Kidney (tissue), 14 donors: ENCODE measurements around the gene COL5A2. TPM values are rescaled to one million over a fixed set of nuclear protein-coding genes. Genes with fewer than 3 reads are reported as not detected.

ENCODE experiments used
- DNase-seq, 5 donors: peaks; one replicate each; pipeline ENCODE4 v3.0.0-alpha.2; 2013 to 2020
- FAIRE-seq: peaks from 2 replicates; lab custom pipeline; 2012; peaks lifted over from hg19 to GRCh38; lab: Jason Lieb, UNC
- H3K27ac ChIP-seq, 2 donors: one replicate each; pipeline ENCODE4 v1.7.0; 2013; ENCODE audit warnings: low read depth in 2 of 2, low read length in 2 of 2, inconsistent platforms in 1 of 2
- H3K27me3 ChIP-seq: one replicate; pipeline ENCODE4 v1.7.1; 2013; ENCODE audit warnings: low read length, inconsistent platforms; ENCODE audit not compliant: control insufficient read depth, insufficient read depth
- H3K36me3 ChIP-seq, 3 donors: one replicate each; pipeline versions ENCODE4 v1.7.0 to v1.7.1; 2013; ENCODE audit warnings: low read length in 3 of 3, control low read depth in 1 of 3, inconsistent platforms in 1 of 3; ENCODE audit not compliant: insufficient read depth in 3 of 3, control insufficient read depth in 2 of 3
- H3K4me1 ChIP-seq, 3 donors: one replicate each; pipeline versions ENCODE4 v1.7.0 to v1.7.1; 2013; ENCODE audit warnings: low read length in 3 of 3, inconsistent platforms in 1 of 3, low read depth in 1 of 3; ENCODE audit not compliant: control insufficient read depth in 2 of 3, insufficient read depth in 2 of 3
- H3K4me3 ChIP-seq, 3 donors: one replicate each; pipeline versions ENCODE4 v1.7.0 to v1.8.1; 2013; ENCODE audit warnings: low read length in 3 of 3, control low read depth in 1 of 3, inconsistent platforms in 1 of 3
- H3K9ac ChIP-seq, 3 donors: one replicate each; pipeline versions ENCODE4 v1.7.0 to v1.7.1; 2013; ENCODE audit warnings: low read length in 3 of 3, control low read depth in 1 of 3, inconsistent platforms in 1 of 3
- H3K9me3 ChIP-seq, 3 donors: one replicate each; pipeline versions ENCODE4 v1.7.0 to v1.7.1; 2013; ENCODE audit warnings: low read length in 3 of 3, control low read depth in 1 of 3, inconsistent platforms in 1 of 3; ENCODE audit not compliant: control insufficient read depth in 2 of 3, insufficient read depth in 1 of 3
- intact Hi-C: fragments of 100-400 bp; cut with DNase I; formaldehyde crosslinking; loops from one replicate; pipeline ENCODE4 v1.11.1; 2022
- polyA plus RNA-seq: library from polyadenylated mRNA; stranded (reverse); fragments of 350-450 nt; fragmentation: Illumina TruSeq; extraction: RNeasy Lipid Tissue Mini Kit (QIAGEN cat#74804); gene quantifications from one replicate; pipeline ENCODE4 v1.2.3, GENCODE V29; 2014; ENCODE audit warnings: low read depth, low replicate concordance; ENCODE audit not compliant: insufficient read depth
- total RNA-seq: library from RNA; stranded (reverse); fragmentation: NEBNext Ultra II Directional; extraction: Animal tissue kit (Norgen Biotek cat#: 25700); gene quantifications from one replicate; pipeline ENCODE4 v1.2.1, GENCODE V29; 2021
- TF ChIP-seq, protein P1 (sequence below): IDR thresholded peaks from 3 replicates; pipeline ENCODE4 v1.5.1; 2012; ENCODE audit warnings: mild to moderate bottlenecking, moderate library complexity, borderline replicate concordance; ENCODE audit not compliant: insufficient read depth; ENCODE audit errors: extremely low read depth
- donor health status: control.
- donor health status: control.
- donor health status: control.
- donor health status: control.
- donor health status: control.
- donor health status: DM: yes; HTN: yes; CAD: no.
- donor health status: Normal renal cell carcinoma (clear cell type).

COL5A2 gene
- total and polyA plus RNA-seq, 2 donors from 2014 or later: 3.6 to 12.3 TPM

DNA sequence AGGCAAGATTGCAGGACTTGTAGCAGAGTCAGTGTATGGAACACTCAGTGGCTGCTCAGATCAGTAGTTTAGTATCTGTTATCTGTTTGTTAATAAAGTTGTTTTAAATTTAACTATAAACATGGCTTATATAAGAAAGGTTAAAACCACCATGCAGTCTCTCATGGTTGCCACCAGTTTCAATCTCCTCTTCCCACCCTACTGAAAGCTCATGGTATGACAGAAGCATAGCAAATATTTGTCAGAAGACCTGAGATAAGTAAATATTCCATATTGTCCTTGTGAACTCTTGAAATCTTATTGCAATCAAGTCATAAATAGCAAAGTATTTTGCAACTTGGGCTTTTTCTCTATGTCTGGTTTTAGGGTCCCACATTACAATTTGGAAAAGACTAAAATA is 2.1 kb upstream of the COL5A2 start:
- TF ChIP-seq, protein P1, sequence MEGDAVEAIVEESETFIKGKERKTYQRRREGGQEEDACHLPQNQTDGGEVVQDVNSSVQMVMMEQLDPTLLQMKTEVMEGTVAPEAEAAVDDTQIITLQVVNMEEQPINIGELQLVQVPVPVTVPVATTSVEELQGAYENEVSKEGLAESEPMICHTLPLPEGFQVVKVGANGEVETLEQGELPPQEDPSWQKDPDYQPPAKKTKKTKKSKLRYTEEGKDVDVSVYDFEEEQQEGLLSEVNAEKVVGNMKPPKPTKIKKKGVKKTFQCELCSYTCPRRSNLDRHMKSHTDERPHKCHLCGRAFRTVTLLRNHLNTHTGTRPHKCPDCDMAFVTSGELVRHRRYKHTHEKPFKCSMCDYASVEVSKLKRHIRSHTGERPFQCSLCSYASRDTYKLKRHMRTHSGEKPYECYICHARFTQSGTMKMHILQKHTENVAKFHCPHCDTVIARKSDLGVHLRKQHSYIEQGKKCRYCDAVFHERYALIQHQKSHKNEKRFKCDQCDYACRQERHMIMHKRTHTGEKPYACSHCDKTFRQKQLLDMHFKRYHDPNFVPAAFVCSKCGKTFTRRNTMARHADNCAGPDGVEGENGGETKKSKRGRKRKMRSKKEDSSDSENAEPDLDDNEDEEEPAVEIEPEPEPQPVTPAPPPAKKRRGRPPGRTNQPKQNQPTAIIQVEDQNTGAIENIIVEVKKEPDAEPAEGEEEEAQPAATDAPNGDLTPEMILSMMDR: no peak
- no peaks in the 10 kb centered on the region for H3K36me3 ChIP-seq
- no peaks in the 10 kb centered on the region for H3K9me3 ChIP-seq
- no peak overlapping the region for H3K4me3 ChIP-seq
- no peaks in the 10 kb centered on the region for H3K4me1 ChIP-seq
- FAIRE-seq (no peak), DNase-seq (no peak)
- no peak overlapping the region for H3K27ac ChIP-seq
- H3K9ac ChIP-seq: no peak overlapping the region
- H3K27me3 ChIP-seq: no peaks in the 10 kb centered on the region
- intact Hi-C loops: no loop called here

DNA sequence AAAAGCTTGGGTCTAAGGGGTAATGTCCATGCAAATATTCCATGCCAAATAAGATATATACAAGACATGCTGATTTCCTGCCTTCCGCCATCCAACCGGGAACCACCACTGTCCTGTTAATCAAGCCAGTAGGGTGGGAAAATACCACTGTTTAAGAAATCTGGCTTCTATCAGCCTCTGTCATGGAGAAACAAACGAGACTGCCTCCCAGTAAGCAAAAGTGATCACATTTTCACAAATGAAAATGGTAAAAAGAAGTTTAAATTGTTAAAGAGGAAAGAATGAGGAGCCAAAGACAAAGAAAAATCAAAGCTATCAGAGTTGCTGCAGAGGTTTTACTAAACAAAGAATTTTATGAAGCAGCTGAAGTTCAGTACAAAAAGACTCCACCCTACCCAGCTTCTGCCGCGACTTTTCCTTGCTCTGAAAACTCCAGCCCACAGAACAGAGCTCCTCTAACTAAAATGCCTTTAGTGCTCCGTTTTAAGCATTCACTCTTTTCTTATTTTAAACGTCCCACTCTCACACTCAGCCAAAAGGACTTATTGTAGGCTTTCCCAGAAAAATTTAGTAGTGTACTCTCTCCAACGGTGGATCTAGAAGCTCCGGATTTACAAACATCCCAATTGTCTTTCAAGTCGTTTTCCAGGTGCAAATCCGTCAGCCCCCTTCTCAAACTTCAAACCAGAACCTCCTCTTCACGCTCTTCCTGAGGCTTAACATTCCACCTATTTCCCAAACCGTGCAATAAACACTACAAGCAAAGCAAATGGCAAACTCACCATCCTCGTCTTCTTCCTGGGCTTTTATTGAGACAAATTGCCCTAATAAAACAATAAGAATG is 613 bp downstream of the COL5A2 start:
- Histone ChIP-seq H3K36me3 (no peaks in the 10 kb centered on the region), H3K27me3 (no peaks in the 10 kb centered on the region), H3K4me3 (peak overlapping the region; percentile 60 to 74 (median 69)), H3K9ac (peak overlapping the region; percentile 19 to 74 (median 29)), H3K4me1 (no peaks in the 10 kb centered on the region), H3K9me3 (peaks cover 0 to 3% (median 0%) of the 10 kb centered on the region in 3 donors), H3K27ac (peak overlapping the region in 1 of 2 donors; percentile 32)
- TF ChIP-seq, protein P1: no peak
- FAIRE-seq: no peak
- peak in 4 of 5 donors; percentile 31 to 81 (median 54) for DNase-seq
- intact Hi-C loops: no loop called here

DNA sequence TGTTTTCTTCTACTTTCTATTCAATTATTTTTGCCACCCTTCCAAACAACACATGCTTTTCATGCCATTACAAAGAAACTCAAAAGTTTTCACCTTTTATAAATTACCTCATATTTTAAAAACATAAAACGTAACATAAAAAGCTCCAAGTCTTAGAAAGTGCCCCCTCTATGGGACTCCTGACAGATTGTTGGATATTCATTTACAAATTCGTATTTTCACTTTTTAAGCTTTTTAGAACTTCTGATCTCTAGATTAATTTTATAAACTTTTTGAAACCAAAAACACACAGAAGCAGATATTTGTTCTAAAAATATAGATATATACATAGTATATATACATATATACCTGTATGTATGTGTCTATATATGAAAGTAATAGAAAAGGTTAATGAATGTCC is 1.5 kb downstream of the COL5A2 start:
- FAIRE-seq (peak; percentile 74), DNase-seq (peak in 2 of 5 donors; percentile 30 to 69)
- TF ChIP-seq, protein P1: no peak
- intact Hi-C loops: no loop called here
- peak overlapping the region in 1 of 3 donors; percentile 69 for H3K4me3 ChIP-seq
- no peaks in the 10 kb centered on the region for H3K4me1 ChIP-seq
- H3K36me3 ChIP-seq: no peaks in the 10 kb centered on the region
- H3K9me3 ChIP-seq: peaks cover 0 to 3% (median 0%) of the 10 kb centered on the region in 3 donors
- no peaks in the 10 kb centered on the region for H3K27me3 ChIP-seq
- no peak overlapping the region for H3K27ac ChIP-seq
- peak overlapping the region in 1 of 3 donors; percentile 74 for H3K9ac ChIP-seq
